Fibroblast of lung (primary cell): Measurements from ENCODE around the gene CYP2W1.

Experiments
- CTCF ChIP-seq, 2 donors: IDR thresholded peaks in 1 of 2; conservative IDR thresholded peaks in 1 of 2; 1 replicate in 1 of 2; 2 replicates in 1 of 2; pipeline ENCODE4 v1.5.1; 2011 to 2012; ENCODE audit warnings: low read length in 2 of 2, control low read depth in 1 of 2, inconsistent platforms in 1 of 2, low read depth in 1 of 2, mild to moderate bottlenecking in 1 of 2
- EZH2 ChIP-seq: IDR thresholded peaks from 2 replicates; pipeline ENCODE4 v1.5.1; 2012; ENCODE audit warnings: low read length, control low read depth, mild to moderate bottlenecking; ENCODE audit errors: missing control alignments

GRCh38 chr7:1020849-1021251 is 37.9 kb downstream of the CYP2W1 start:
- no peak for TF ChIP-seq CTCF (conservative IDR thresholded peaks at IDR 0.05 in 1 of 2, IDR thresholded peaks at IDR 0.05 in 1 of 2; ENCODE audit: low read depth in 1 of 2, low read length in 2 of 2)
- no peak for TF ChIP-seq EZH2
